ENCODE results near the gene CSDE1. TPM values are rescaled to one million over a fixed set of nuclear protein-coding genes. Genes with fewer than 3 reads are reported as not detected.
"Not testable (repeated sequence)": the region's sequence is repeated elsewhere in the genome, so short reads cannot be mapped to it uniquely, and the experiment has no call there.

CSDE1 gene
- 592 TPM for total RNA-seq

- intact Hi-C loops (cut with DNase I), result no loop called here
- DNase-seq (ENCODE audit: low spot score) (peak; percentile 99), ATAC-seq (peak; percentile 99)
These were observed at the start of gene CSDE1 for GRCh38 chr1:114757455-114758255. CSDE1 (minus strand) TSS chr1:114757984; CDS start chr1:114739890, 18,094 bp downstream.

GRCh38 chr1:114804449-114804848, 46.7 kb upstream of the CSDE1 start:
- DNase-seq (ENCODE audit: low spot score); ATAC-seq; intact Hi-C loops (cut with DNase I): not testable (repeated sequence)

GRCh38 chr1:114803001-114803400, 45.2 kb upstream of the CSDE1 start:
- no peak for ATAC-seq
- no peak for DNase-seq (ENCODE audit: low spot score)
- intact Hi-C loops (cut with DNase I), result no loop called here

- intact Hi-C loops (cut with DNase I), result no loop called here
- no peak for ATAC-seq
These were observed 36.3 kb upstream of the CSDE1 start for GRCh38 chr1:114794038-114794437.

GRCh38 chr1:114790581-114790980, 32.8 kb upstream of the CSDE1 start:
- intact Hi-C loops (cut with DNase I); DNase-seq (ENCODE audit: low spot score); ATAC-seq: not testable (repeated sequence)

More at GRCh38 chr1:114794038-114794437, 36.3 kb upstream of the CSDE1 start:
- DNase-seq (ENCODE audit: low spot score), result no peak

GRCh38 chr1:114786440-114786839, 28.7 kb upstream of the CSDE1 start:
- intact Hi-C loops (cut with DNase I); ATAC-seq; DNase-seq (ENCODE audit: low spot score): not testable (repeated sequence)

GRCh38 chr1:114782476-114782875, 24.7 kb upstream of the CSDE1 start:
- no peak for DNase-seq (ENCODE audit: low spot score)
- intact Hi-C loops (cut with DNase I), result no loop called here
- ATAC-seq, result no peak

- peak; percentile 92 for DNase-seq (ENCODE audit: low spot score)
- intact Hi-C loops (cut with DNase I), result no loop called here
- ATAC-seq, result peak; percentile 99
These were observed 22.8 kb upstream of the CSDE1 start, which contains the start of gene SIKE1 for GRCh38 chr1:114780344-114781226. SIKE1 (minus strand) TSS chr1:114780685; CDS start chr1:114780607, 78 bp downstream.

- intact Hi-C loops (cut with DNase I), result no loop called here
- ATAC-seq, result no peak
- DNase-seq (ENCODE audit: low spot score), result no peak
These were observed 21.9 kb upstream of the CSDE1 start for GRCh38 chr1:114779722-114780121.

- DNase-seq (ENCODE audit: low spot score); ATAC-seq; intact Hi-C loops (cut with DNase I): not testable (repeated sequence)
These were observed 18.9 kb upstream of the CSDE1 start for GRCh38 chr1:114776726-114777125.

GRCh38 chr1:114771992-114772391, 14.2 kb upstream of the CSDE1 start:
- intact Hi-C loops (cut with DNase I), result loop anchor here (5.0 kb wide), 1 partner anchor 255 kb away; no protein-coding TSS in a partner anchor
- no peak for ATAC-seq

GRCh38 chr1:114770989-114771388, 13.2 kb upstream of the CSDE1 start:
- intact Hi-C loops (cut with DNase I), result loop anchor here (5.0 kb wide), 1 partner anchor 254 kb away; no protein-coding TSS in a partner anchor
- DNase-seq (ENCODE audit: low spot score) (no peak), ATAC-seq (no peak)

More at GRCh38 chr1:114771992-114772391, 14.2 kb upstream of the CSDE1 start:
- no peak for DNase-seq (ENCODE audit: low spot score)

- DNase-seq (ENCODE audit: low spot score) (no peak), ATAC-seq (no peak)
- intact Hi-C loops (cut with DNase I), result no loop called here
These were observed 6.9 kb upstream of the CSDE1 start for GRCh38 chr1:114764689-114765088.

- intact Hi-C loops (cut with DNase I), result no loop called here
- DNase-seq (ENCODE audit: low spot score) (no peak), ATAC-seq (no peak)
These were observed 560 bp upstream of the CSDE1 start for GRCh38 chr1:114758256-114758832.

- intact Hi-C loops (cut with DNase I), result no loop called here
- peak; percentile 16 for ATAC-seq
- DNase-seq (ENCODE audit: low spot score), result no peak
These were observed 782 bp downstream of the CSDE1 start for GRCh38 chr1:114756949-114757454.

GRCh38 chr1:114756009-114756892, 1.5 kb downstream of the CSDE1 start:
- ATAC-seq (no peak), DNase-seq (ENCODE audit: low spot score) (no peak)
- intact Hi-C loops (cut with DNase I), result no loop called here

- ATAC-seq, result no peak
- intact Hi-C loops (cut with DNase I), result no loop called here
- DNase-seq (ENCODE audit: low spot score), result no peak
These were observed 2.5 kb downstream of the CSDE1 start for GRCh38 chr1:114755006-114755931.
